ENCODE results near the gene TSEN34.

The TSEN34 gene

DNA sequence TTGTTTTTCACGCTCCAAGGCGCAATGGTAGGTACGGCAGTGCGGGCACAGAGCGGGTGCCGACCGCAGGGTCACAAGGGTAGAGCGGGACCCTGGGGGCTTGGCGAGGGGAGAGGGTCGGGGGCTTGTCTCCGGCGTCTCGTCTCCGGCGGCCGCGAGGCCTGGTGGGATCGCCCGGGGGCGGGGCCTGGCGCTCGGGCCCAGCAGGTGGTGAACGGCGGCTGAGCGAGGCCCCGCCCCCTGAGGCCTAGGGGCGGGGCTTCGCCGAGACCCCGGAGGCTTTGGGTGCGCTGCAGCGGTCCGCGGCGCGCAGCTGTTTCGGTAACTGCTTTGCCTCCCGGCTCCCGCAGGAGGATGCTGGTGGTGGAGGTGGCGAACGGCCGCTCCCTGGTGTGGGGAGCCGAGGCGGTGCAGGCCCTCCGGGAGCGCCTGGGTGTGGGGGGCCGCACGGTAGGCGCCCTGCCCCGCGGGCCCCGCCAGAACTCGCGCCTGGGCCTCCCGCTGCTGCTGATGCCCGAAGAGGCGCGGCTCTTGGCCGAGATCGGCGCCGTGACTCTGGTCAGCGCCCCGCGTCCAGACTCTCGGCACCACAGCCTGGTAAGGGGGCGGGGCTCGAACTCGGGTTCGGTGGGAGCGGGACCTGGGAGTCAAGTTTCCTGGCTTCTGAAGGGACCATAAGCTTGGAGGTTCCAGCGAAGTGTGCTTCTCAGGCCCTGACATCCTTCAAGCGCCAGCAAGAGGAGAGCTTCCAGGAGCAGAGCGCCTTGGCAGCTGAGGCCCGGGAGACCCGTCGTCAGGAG, at the start of gene TSEN34:
TSS of gene TSEN34 (plus strand) at position 298 of the 800 bp plus-strand sequence. CDS start at position 355, 57 bp downstream.
- peak within 1 kb of the TSS; percentile 89 for H3K4me3 Mint-ChIP-seq
- DNase-seq, result peak; percentile 89
- no peaks in the 10 kb centered on the region for H3K9me3 Mint-ChIP-seq
- peak within 1 kb of the TSS; percentile 96 for H3K27ac Mint-ChIP-seq
- peaks cover 21% of the 10 kb centered on the region for H3K36me3 Mint-ChIP-seq
- CTCF ChIA-PET, result interaction anchor here (1.2 kb wide), 1 partner anchor 74 kb away, joined by 3 read pairs; no protein-coding TSS in a partner anchor
- H3K4me1 Mint-ChIP-seq, result peaks cover 44% of the 10 kb centered on the region
- no peaks in the 10 kb centered on the region for H3K27me3 Mint-ChIP-seq

DNA sequence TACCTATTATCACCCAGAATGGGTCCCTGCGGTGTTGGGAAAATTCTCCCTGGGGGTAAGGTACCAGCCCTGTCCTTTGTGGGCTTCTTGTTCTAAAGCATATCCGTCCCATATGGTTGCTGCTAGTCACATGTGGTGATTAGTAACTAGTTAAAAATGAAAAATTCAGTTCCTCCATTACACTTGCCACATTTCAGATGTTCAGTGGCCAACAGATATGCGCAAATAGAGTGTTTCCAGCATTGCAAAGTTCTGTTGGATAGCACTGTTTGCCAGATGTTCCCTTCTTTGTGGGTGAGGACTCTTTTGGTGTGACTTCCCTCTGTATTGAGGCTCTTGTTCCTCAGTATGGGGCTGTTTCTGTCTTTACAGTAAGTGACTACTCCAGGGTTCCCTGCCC, 49.8 kb upstream of the TSEN34 start:
- H3K4me1 Mint-ChIP-seq, result peaks cover 35% of the 10 kb centered on the region
- no peak overlapping the region for H3K27ac Mint-ChIP-seq
- no peak overlapping the region for H3K4me3 Mint-ChIP-seq
- CTCF ChIA-PET, result no interaction called here
- peaks cover 59% of the 10 kb centered on the region for H3K36me3 Mint-ChIP-seq
- DNase-seq, result no peak
- no peaks in the 10 kb centered on the region for H3K9me3 Mint-ChIP-seq
- H3K27me3 Mint-ChIP-seq, result no peaks in the 10 kb centered on the region

DNA sequence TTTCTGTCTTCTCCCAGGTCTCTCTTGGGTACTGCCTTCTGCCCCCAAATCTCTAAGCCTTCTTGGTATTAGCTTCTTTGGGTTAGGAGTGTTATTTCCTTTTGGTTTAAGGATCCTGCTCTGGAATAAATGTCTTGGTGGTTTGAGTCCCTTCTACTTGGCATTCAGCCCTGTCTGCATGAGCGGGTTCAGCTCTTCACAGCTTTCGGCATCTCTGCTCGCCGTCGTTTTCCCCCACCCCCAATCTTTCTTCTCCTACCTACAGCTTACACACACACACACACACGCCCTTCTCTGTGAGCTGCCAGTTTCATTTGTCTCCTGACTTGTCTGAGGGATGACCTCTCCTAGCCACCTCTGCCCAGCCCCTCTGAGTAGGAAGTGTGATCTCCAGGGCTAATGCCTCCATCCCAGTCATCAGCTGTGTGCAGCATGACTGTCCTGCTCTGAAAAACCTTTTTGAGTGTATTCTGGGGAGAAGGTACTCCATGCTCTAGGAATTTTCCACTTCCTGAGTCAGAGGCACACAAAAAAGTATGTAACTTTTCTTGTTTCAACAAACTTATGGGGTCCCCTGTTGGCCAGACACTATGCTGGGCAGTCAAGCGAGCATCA, 48.8 kb upstream of the TSEN34 start:
- H3K27ac Mint-ChIP-seq, result peak overlapping the region; percentile 26
- CTCF ChIA-PET, result no interaction called here

DNA sequence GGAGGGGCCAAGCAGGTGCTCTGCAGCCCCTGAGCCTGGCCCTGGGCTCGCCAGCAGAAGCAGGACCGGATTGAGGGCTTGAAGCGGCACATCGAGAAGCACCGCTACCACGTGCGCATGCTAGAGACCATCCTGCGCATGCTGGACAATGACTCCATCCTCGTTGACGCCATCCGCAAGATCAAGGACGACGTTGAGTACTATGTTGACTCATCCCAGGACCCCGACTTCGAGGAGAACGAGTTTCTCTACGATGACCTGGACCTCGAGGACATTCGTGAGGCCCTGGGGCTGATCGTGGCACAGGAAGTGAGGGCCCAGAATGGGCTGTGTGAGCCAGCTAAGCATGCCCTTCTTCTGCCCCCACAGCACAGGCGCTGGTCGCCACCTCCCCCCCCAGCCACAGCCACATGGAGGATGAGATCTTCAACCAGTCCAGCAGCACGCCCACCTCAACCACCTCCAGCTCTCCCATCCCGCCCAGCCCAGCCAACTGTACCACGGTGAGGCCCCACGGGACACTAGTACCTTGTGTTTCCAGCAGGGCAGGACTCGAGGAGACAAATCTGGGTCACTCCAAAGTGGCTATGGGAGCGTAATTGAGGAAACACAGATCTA, 45.5 kb upstream of the TSEN34 start:
- Mint-ChIP-seq H3K9me3 (no peaks in the 10 kb centered on the region), H3K4me1 (peaks cover 9% of the 10 kb centered on the region), H3K27ac (no peak overlapping the region), H3K27me3 (no peaks in the 10 kb centered on the region), H3K4me3 (no peak overlapping the region), H3K36me3 (peaks cover 68% of the 10 kb centered on the region)
- CTCF ChIA-PET, result no interaction called here
- DNase-seq, result no peak

More for the DNA sequence above, 48.8 kb upstream of the TSEN34 start:
- Mint-ChIP-seq H3K4me1 (peaks cover 31% of the 10 kb centered on the region), H3K36me3 (peaks cover 68% of the 10 kb centered on the region), H3K9me3 (no peaks in the 10 kb centered on the region), H3K4me3 (no peak overlapping the region), H3K27me3 (no peaks in the 10 kb centered on the region)
- no peak for DNase-seq

DNA sequence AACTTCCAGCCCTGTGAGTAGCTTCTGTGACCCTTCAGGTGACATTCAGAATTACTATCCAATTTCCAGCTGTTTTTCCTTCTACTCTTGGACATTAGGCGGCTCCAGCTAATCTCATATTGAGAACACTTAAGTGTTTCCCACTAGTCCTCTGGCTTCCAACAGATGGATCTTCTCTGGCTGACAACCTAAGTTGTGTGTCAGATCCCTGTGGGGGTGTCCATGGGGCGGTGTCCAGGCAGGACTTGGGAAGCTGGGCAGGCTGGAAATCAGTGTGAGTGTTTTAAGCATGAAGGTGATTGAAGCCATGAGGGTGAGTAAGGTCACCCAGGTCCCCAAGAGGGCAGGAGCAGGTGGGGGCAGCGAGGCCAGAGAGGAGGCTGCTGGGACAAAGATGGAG, 43.4 kb upstream of the TSEN34 start:
- CTCF ChIA-PET, result no interaction called here
- H3K27me3 Mint-ChIP-seq, result no peaks in the 10 kb centered on the region
- H3K36me3 Mint-ChIP-seq, result peaks cover 73% of the 10 kb centered on the region
- no peaks in the 10 kb centered on the region for H3K9me3 Mint-ChIP-seq
- H3K4me1 Mint-ChIP-seq, result no peaks in the 10 kb centered on the region
- H3K4me3 Mint-ChIP-seq, result no peak overlapping the region
- H3K27ac Mint-ChIP-seq, result no peak overlapping the region
- no peak for DNase-seq

DNA sequence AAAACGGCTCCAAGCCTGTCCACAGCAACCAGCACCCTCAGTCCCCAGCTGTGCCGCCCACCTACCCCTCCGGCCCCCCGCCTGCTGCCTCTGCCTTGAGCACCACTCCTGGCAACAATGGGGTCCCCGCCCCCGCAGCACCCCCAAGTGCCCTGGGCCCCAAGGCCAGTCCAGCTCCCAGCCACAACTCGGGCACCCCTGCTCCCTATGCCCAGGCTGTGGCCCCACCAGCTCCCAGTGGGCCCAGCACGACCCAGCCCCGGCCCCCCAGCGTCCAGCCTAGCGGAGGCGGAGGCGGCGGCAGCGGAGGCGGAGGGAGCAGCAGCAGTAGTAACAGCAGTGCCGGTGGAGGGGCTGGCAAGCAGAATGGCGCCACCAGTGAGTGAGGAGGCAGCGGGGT, 43.0 kb upstream of the TSEN34 start:
- DNase-seq, result no peak
- Mint-ChIP-seq H3K4me1 (peaks cover under 1% of the 10 kb centered on the region), H3K4me3 (no peak overlapping the region), H3K36me3 (peaks cover 72% of the 10 kb centered on the region), H3K9me3 (no peaks in the 10 kb centered on the region), H3K27ac (no peak overlapping the region), H3K27me3 (no peaks in the 10 kb centered on the region)
- CTCF ChIA-PET, result interaction anchor here (1.2 kb wide), 1 partner anchor 11 kb away, joined by 3 read pairs; the partner anchor contains the start of gene LENG1

DNA sequence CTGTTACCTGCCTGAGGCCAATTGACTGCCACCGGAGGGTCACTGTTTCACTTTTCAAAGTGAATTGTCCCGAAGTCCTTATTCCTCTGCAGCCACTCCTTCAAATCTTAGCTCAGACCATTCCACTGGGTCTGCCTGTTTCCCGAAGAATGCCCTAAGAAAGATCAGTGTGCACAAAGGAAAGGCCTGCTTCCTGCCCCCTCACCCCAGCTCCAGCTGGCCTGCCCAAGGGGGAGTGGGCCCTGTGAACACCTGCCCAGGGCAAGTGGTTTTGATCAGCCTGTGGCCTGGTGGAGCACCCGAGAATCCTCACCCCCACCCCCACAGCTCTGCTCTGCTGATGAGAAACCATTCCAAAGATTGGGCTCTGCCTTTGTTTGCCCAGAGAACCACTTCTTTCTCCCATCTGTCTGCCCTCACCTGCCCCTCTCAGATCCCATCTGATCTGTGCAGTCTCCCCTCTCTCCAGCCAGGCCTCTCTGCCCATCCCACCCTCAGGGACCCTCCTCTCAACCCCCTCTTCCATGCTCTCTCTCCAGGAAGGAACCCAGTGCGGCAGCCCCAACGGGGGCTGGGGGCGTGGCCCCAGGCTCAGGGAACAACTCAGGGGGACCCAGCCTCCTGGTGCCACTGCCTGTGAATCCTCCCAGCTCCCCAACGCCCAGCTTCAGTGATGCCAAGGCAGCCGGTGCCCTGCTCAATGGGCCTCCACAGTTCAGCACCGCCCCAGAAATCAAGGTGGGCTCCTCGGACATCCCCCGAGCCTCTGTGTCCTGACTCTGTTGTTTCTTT, 41.9 kb upstream of the TSEN34 start:
- Mint-ChIP-seq H3K4me1 (peaks cover 7% of the 10 kb centered on the region), H3K4me3 (no peak overlapping the region), H3K9me3 (no peaks in the 10 kb centered on the region), H3K27me3 (no peaks in the 10 kb centered on the region), H3K36me3 (peaks cover 71% of the 10 kb centered on the region), H3K27ac (no peak overlapping the region)
- DNase-seq, result no peak
- CTCF ChIA-PET, result interaction anchor here (1.2 kb wide), 1 partner anchor 10 kb away, joined by 3 read pairs; the partner anchor contains the start of gene LENG1

DNA sequence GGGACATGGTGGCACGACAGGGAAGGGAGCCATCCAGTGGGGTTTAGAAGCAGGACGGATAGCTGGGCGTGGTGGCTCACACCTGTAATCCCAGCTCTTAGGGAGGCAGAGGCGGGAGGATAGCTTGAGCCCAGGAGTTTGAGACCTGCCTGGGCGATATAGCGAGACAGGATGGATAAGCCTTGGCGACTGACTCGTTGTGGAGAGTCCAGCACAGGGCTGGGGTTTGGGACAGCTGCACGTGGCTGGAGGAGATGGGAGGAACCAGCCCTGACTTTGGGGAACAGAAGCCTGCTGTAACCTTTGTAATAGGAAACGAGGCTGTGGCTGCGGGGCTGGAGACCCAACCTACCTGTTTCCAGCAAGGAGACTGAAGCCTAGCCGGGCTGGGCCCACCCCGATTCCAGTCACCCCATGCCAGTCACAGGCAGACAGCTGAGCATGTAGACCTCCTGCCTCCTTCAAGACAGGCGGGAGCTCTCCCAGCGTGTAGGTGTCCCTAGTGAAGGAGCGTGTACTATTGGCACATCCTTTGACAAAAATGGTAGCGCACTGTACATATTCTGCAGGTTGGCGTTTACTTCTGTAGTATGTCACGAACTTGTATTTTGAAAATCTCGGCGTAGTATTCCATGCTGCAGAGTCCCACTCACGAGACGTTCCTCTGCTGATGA, 39.6 kb upstream of the TSEN34 start:
- Mint-ChIP-seq H3K4me1 (peaks cover 23% of the 10 kb centered on the region), H3K9me3 (no peaks in the 10 kb centered on the region), H3K27ac (no peak overlapping the region), H3K27me3 (no peaks in the 10 kb centered on the region), H3K4me3 (no peak overlapping the region), H3K36me3 (peaks cover 68% of the 10 kb centered on the region)
- DNase-seq, result no peak
- CTCF ChIA-PET, result no interaction called here

DNA sequence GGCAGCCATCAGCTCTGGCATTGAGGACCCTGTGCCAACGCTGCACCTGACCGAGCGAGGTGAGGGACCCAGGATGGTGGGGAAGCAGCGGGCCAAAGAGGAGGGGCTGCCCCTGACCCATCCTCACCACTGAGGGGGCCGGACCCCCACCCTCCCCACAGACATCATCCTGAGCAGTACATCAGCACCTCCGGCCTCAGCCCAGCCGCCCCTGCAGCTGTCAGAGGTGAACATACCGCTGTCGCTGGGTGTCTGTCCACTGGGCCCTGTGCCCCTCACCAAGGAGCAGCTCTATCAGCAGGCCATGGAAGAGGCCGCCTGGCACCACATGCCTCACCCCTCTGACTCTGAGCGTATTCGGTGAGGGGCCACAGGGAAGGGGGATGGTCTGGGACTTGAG, 38.8 kb upstream of the TSEN34 start:
- Mint-ChIP-seq H3K27ac (no peak overlapping the region), H3K4me3 (no peak overlapping the region), H3K27me3 (no peaks in the 10 kb centered on the region), H3K4me1 (peaks cover 30% of the 10 kb centered on the region), H3K9me3 (no peaks in the 10 kb centered on the region), H3K36me3 (peaks cover 67% of the 10 kb centered on the region)
- no peak for DNase-seq
- CTCF ChIA-PET, result no interaction called here

DNA sequence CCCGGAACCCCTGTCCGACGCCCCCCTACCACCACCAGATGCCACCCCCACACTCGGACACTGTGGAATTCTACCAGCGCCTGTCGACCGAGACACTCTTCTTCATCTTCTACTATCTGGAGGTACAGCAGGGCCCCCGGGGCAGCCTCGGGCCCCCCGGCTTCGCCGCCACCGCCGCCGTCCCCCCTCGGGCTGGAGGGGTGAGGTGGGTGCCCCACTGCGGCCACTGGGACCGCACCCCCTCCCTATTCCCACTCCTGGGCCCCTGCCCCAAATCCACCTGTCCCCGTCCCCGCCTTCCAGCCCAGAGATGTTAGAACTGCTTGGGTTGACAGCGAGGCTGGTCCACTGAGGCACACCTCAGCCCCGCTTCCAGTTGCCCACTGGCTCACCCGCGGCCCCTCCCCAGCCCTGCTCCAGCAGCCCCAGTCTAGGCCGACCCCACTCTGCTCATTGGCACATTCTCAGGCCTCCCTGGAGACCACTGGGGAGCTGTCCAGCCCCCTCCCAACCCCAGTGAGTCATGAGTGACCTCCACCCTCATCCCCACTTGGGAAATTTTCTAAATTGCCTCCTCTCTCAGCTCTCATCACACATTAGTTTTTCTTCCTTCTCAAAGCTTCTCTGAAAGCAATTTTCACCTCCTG, 38.1 kb upstream of the TSEN34 start:
- Mint-ChIP-seq H3K9me3 (no peaks in the 10 kb centered on the region), H3K27ac (no peak overlapping the region), H3K36me3 (peaks cover 67% of the 10 kb centered on the region), H3K4me3 (no peak overlapping the region), H3K27me3 (no peaks in the 10 kb centered on the region), H3K4me1 (peaks cover 35% of the 10 kb centered on the region)
- CTCF ChIA-PET, result no interaction called here
- no peak for DNase-seq

DNA sequence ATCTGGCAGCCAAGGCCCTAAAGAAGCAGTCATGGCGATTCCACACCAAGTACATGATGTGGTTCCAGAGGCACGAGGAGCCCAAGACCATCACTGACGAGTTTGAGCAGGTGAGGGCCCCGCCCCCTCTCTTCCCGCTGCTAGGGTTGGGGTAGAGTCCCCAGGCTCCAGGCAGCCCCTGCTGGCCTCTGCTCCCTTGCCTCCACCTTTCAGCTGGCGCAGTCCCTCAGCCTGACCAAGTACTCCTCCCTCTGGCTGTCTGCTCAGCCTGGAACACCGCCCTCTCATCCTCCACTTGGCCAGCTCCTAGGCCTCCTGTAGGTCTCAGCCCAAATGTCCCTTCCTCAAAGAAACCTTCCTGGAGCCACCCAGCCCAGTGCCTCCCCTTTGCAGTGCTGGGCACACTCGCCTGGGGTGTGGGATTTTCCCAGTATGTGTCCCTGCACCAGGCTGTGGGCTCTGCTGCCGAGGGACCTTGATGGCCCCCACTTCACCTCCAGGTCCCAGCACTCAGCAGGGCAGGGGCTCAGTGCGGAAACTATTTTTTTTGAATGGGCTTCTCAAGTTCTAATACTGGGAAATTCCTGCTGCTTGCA, 37.3 kb upstream of the TSEN34 start:
- CTCF ChIA-PET, result no interaction called here
- Mint-ChIP-seq H3K27me3 (no peaks in the 10 kb centered on the region), H3K4me3 (no peak overlapping the region), H3K27ac (peak overlapping the region; percentile 45), H3K36me3 (peaks cover 66% of the 10 kb centered on the region), H3K9me3 (no peaks in the 10 kb centered on the region), H3K4me1 (peaks cover 43% of the 10 kb centered on the region)
- no peak for DNase-seq

DNA sequence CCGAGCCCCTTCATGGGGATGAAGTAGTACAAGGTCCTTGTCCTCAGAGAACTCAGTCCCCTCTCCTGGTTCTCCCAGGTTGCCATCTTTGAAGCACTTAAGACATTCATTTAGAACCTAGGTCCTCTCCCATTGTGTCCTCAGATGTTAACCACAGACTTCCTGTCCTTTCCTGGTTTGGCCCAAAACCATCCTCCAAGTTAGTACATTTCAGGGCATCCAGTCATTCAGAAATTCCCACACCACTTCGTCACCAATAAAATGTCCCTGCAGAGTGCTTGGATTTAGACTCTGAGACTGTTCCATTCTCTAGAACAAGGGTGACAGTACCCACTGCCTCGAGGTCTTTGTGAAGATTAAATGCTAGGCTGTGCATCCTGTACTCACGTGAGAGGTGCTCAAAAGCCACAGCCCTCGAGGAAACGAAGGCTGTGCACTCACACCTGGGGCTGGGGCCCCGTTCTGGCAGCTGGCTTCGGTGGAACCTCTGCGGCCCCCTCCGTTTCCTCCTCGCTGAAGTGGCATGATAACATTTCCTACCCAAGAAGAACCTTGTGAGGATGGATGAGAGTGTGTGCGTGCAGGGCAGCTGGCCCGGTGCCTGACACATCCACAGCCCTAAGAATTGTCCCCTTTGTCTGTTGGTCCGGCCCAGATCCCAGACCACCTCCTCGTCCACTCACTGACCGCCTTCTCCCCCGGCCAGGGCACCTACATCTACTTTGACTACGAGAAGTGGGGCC, 36.3 kb upstream of the TSEN34 start:
- H3K4me1 Mint-ChIP-seq, result peaks cover 47% of the 10 kb centered on the region
- no peaks in the 10 kb centered on the region for H3K27me3 Mint-ChIP-seq
- CTCF ChIA-PET, result no interaction called here
- peak; percentile 74 for DNase-seq
- peaks cover 57% of the 10 kb centered on the region for H3K36me3 Mint-ChIP-seq
- peak overlapping the region; percentile 6 for H3K4me3 Mint-ChIP-seq
- H3K27ac Mint-ChIP-seq, result peak overlapping the region; percentile 91
- no peaks in the 10 kb centered on the region for H3K9me3 Mint-ChIP-seq
